Mammary epithelial cell (primary cell): Measurements from ENCODE around the gene C2CD2.

Experiments used
- CTCF ChIP-seq, 2 donors: IDR thresholded peaks in 1 of 2; conservative IDR thresholded peaks in 1 of 2; 2 replicates each; pipeline ENCODE4 v1.5.1; 2011 to 2012; ENCODE audit warnings: inconsistent platforms in 2 of 2, low read length in 2 of 2, mild to moderate bottlenecking in 2 of 2, control low read depth in 1 of 2, low read depth in 1 of 2; ENCODE audit not compliant: insufficient read depth in 1 of 2; ENCODE audit errors: extremely low read depth in 1 of 2
- EZH2 ChIP-seq: IDR thresholded peaks from 2 replicates; pipeline ENCODE4 v1.6.1; 2012; ENCODE audit warnings: low read length, inconsistent platforms, borderline replicate concordance

GRCh38 chr21:41941941-41942340 lies 11.9 kb downstream of the C2CD2 start:
- TF ChIP-seq CTCF (conservative IDR thresholded peaks at IDR 0.05 in 1 of 2, IDR thresholded peaks at IDR 0.05 in 1 of 2; ENCODE audit: extremely low read depth in 1 of 2, insufficient read depth in 1 of 2, low read depth in 1 of 2, low read length in 2 of 2) (no peak), EZH2 (no peak)
